Left renal pelvis (tissue), 4 donors: ENCODE measurements around the gene PSAPL1. TPM values are rescaled to one million over a fixed set of nuclear protein-coding genes. Genes with fewer than 3 reads are reported as not detected.
"Not testable (repeated sequence)": the region's sequence is repeated elsewhere in the genome, so short reads cannot be mapped to it uniquely, and the experiment has no call there.

Experiments used
- DNase-seq, 4 donors: peaks; one replicate each; pipeline ENCODE4 v3.0.0-alpha.2; 2013; ENCODE audit warnings: low read depth in 4 of 4, low spot score in 3 of 4
- polyA plus RNA-seq, 4 donors: library from polyadenylated mRNA; unstranded; fragments of 120-200 nt; gene quantifications; one replicate each; pipeline ENCODE4 v1.2.1, GENCODE V29; 2013; ENCODE audit not compliant: insufficient read length in 4 of 4

Gene PSAPL1
- polyA plus RNA-seq, 4 donors = not detected

DNA sequence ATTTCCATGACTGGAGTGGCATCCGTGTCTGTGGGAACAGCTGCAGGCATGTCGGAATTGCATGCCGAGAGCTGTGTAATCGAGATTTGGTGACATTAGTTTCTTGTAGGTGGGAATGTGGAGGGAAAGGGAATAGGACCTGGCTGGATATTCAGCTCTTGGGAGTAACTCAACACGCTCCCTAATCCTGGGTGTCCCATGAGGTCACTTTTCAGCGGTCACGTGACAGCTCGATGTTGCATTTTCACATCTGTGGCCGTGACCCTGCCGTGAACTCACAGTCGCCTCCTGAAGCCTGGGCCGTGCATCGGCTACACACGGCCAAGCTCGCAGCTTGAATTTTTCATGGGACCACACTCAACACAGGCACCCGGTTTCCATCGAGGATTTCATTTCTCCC is 25.8 kb upstream of the PSAPL1 start:
- peak in 1 of 4 donors; percentile 27 for DNase-seq

DNA sequence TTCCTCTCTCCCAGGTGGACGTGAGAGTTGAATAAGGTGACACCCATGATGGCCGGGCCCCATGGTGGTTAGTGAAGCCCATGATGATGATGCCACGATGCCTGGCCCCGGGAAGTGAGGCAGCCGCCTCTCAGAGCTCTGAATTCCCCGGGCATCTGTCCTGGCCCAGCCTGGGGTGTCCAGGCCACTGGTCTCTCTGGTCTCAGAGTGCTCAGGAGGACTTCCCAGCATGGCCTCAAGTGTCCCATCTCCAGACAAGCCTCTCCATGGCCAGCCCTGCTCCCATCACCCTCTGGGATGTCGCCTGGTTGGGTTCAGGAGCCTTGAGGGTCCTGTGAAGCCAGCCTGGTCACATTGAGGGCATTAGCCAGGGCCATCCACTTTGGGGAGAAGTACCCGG is 24.7 kb upstream of the PSAPL1 start:
- DNase-seq = no peak

DNA sequence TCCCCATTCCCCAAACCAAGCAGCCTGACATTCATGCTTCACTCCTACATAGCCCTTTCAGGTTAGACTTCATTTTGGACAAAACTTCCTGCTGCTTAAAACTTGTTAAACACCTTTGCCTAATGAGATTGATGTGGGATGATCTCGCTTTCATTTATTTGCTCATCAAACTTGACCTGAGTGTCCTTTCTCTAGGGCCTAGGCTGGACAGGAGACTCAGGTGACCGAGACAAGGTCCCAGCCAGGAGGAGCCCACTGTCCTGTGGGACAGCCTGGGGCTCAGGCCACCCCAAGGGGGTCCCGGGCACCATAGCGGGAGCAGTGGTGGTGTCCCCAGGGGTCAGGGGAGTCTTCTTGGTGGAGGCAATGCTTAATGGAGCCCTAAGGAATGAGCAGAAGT is 23.7 kb upstream of the PSAPL1 start:
- DNase-seq = no peak

DNA sequence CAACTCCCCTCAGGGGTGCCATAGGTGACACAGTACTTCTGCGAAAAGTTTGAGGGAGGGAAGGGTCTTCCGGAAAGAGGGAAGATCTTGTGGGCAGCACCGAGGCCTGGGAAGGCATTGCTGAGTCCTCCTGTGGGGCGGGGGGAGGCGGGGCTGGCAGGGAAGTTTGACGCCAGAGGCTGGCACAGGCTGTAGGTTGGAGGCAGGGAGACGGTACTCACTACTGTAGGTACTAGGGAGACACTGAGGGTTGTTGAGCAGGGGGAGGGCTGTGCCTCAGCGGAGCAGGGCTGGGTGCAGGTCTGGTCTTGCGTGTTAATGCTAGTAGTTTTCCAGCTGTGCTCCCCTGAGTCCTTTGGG is 23.3 kb upstream of the PSAPL1 start:
- no peak for DNase-seq

DNA sequence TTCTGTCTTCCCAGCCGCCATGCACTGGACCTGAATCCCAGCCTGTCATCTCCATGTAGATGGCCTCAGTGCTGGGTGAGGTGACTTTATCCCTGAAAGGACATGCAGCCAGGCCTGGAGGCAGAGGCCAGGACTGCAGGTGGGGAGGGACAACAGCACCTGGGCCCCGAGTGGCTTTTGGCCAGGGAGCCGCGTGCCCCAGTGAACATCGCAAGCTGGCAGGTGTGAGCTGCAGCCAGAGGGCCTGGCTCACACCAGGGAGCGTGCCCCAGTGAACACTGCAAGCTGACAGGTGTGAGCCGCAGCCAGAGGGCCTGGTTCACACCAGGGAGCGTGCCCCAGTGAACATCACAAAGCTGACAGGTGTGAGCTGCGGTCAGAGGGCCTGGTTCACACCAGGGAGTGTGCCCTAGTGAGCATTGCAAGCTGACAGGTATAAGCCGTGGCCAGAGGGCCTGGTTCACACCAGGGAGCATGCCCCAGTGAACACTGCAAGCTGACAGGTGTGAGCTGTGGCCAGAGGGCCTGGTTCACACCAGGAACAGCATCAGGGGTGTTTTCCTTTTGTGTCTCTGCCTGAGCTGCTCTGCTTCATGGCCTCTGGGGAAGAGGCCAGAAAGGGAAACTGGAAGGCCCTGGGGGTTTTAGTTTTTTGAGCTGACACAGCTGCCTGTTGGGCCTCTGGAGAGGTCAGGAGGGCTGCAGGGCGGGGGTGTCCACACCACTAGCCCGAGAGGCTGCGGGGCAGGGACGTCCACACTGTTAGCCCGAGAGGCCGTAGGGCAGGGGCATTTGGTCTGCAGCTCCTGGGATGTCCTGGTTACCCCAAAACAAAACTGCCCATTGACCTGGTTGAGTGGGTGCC is 22.7 kb upstream of the PSAPL1 start:
- DNase-seq = no peak

DNA sequence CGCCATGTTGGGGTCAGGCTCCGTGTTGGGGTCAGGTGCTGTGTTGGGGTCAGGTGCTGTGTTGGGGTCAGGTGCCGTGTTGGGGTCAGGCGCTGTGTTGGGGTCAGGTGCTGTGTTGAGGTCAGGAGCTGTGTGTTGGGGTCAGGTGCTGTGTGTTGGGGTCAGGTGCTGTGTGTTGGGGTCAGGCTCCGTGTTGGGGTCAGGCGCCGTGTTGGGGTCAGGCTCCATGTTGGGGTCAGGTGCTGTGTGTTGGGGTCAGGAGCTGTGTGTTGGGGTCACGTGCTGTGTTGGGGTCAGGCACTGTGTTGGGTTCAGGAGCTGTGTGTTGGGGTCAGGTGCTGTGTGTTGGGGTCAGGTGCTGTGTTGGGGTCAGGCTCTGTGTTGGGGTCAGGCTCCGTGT is 18.1 kb upstream of the PSAPL1 start:
- not testable (repeated sequence) for DNase-seq

DNA sequence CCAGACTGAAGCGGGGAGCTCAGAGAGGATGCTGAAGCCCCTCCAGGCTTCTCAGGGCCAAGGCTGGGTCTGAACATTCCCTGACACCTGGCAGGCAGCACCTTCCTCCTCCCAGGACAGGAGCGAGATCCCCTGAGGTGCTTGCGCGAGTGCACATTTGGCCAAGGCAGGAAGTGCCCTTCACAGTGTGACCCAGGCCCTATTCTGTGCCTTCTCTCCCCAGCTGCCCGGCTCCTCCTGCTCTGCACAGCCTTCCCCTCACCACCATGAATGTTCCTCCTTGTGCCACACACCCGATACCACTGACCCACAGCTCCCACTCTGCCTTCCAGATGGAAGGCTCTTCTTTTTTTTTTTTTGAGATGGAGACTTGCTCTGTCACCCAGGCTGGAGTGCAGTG is 17.1 kb upstream of the PSAPL1 start:
- DNase-seq = no peak

DNA sequence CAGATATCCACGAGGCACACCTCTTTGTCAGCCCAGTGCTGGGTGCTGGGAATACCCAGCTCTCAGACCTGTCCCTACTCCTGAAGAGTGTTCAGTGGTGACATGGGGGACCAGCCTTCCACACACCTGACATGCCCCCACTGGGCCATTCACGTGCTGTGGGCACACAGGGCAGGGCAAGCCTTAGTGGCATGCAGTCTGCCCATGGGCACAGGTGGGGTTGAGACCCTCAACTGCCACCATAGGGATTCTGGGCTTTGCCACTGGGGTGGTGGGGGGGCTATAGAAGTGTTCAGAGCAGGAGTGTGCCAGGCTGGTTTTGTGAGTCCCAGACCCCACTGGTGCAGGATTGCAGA is 16.7 kb upstream of the PSAPL1 start:
- DNase-seq = no peak

DNA sequence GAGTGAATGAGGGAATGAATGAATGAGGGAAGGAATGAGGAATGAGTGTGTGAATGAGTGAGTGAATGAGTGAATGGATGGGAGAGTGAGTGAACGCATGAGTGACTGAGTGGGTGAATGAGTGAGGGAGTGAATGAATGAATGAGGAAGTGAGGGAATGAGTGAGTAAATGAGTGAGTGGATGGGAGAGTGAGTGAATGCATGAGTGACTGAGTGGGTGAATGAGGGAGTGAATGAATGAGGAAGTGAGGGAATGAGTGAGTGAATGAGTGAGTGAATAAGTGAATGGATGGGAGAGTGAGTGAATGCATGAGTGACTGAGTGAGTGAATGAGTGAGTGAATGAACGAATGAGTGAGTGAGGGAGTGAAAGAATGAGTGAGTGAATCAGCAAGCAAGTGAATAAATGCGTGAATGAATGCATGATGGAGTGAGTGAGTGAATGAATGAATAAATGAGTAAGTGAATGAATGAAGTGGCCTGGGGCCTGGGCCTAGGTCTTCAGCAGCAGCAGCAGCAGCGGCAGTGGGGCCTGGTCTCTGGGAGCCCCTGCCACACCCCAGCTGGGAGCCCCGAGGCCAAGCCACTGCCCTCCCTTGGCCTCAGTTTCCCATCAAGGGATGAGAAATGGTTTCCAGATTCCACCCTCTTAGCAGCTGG is 16.2 kb upstream of the PSAPL1 start:
- DNase-seq = no peak

DNA sequence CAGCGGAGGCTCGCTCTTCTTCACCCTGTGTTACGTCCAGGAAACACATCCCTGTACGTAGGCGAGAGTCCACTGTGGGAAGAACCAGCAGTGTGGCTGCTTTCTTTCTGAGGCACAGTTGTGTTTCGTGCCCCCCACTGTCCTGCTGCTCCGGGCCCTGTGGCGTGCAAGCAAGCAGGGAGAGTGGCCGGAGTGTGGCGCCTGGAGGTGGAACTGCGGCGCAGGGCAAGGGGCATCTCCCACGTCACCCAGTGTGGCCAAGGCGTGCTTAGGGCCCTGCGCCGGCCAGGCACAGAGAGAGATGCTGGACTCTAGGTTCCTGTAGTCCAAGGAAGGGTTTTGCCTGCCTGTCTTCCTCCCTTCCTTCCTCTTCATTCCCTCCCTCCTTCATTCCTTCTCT is 13.3 kb upstream of the PSAPL1 start:
- no peak for DNase-seq

DNA sequence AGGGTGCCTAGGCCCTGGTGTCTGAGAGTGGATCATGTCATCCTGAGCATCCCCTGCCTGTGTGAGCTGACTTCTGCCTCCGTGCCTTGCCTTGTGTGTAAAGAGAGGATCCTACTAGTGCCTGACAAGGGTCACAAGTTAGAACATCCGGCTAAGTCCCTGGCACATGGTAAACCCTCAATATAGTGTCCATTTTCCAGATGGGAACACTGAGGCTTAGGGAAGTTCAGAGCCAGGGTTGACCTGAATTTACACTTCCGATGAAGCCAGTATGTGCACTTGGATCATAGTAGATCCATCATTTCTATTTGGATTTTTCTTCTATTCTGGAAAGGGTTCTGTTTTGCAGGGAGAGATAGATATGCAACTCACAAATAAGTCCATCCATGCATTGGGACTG is 12.5 kb upstream of the PSAPL1 start:
- no peak for DNase-seq

DNA sequence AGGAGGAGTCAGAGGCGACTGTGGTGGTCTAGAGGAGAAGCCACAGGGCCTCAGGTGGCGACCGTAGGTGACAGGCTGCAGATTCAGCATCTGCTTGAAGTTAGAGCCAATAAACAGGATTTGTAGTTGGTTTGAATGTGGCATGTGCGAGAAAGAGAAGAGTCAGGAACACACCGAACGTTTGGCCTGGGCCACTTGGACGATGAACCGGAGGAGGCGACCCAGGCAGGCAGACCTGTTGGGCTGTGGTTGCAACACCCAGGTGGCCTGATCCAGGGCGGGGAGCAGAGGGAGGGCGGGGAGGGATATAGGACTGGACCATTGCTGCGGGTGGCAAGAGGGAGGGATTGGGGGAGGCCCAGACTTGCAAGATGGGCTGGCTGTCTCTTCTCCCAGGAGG is 10.0 kb upstream of the PSAPL1 start:
- DNase-seq = no peak

DNA sequence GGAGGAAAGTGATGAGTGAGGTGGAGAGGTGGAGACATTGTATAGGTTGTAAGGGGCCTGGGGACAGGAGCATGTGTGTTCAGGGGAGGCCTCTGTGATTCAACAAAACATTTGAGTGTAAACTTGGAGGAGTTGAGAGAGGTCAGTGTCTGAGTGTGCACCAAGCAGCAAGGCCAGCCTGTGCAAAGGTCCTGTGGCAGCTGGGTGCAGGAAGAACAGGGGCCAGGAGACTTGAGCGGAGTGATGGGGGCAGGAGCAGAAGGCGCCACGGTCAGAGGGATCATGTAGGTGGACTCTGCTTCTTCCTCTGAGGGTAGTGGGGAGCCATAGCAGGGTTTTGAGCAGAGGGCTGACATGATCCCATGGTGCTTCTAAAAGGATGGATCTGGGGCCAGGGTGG is 9.6 kb upstream of the PSAPL1 start:
- no peak for DNase-seq

DNA sequence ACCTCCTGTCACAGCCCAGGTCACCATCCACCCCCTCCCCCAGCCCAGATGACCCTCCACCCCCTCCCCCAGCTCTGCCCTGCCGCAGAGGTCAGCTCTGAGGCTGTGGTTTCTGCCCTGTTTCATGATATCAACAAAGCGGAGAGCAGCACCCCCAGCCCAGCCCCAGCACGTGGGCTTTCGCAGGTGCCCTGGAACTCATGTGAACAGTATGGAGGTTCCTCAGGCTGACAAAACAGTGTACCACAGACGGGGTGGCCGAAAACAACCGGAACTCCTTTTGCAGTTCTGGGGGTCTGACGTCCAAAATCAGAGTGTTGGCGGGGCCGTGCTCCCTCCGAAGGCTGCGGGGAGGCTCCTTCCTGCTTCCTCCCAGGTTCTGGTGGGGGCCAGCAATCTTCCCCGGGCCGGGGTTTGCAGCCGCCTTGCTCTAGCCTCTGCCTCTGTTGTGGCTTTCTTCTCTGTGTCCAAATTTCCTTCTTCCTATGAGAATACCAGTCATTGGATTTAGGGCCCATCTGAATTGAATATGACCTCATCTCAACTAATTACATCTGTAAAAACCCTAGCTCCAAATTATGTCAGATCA is 7.9 kb upstream of the PSAPL1 start:
- no peak for DNase-seq

DNA sequence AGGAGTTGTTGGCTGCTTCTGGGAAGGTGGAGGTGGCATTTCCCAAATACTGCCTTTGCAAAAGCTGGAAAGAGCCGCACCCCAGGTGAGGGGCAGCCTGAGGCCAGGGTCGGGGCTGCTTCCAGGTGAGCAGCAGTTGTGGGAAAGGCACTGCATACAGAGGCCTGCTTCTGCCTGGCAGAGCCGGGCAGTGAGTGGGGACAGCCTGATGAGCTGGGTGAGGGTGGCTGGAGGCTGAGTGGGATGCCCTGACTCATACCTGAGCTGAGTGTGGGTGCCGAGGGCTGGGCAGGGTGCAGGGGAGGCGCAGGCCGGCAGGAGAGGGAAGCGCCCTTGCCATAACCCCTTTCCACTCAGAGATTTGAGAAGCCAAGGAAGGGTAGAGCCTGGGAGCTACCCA is 6.5 kb upstream of the PSAPL1 start:
- DNase-seq = no peak

DNA sequence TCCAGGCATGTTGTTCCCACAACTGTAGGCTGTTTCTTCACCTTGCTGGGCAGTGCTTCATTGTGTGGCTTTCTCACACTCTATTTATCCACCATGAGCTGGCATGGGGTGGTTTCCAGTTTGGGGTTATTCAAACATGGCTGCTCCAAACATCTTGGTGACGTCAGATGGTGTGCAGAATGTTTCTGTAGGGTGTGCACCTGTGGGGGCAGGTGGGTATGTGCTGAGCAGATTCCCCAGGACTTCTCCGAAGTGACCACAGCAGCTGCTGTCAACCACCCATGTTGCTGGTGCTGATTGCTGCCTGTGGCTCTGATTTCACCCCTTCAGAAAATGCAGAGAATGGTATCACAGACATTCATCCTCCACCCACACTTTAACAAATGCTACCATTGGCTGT is 5.0 kb upstream of the PSAPL1 start:
- no peak for DNase-seq

DNA sequence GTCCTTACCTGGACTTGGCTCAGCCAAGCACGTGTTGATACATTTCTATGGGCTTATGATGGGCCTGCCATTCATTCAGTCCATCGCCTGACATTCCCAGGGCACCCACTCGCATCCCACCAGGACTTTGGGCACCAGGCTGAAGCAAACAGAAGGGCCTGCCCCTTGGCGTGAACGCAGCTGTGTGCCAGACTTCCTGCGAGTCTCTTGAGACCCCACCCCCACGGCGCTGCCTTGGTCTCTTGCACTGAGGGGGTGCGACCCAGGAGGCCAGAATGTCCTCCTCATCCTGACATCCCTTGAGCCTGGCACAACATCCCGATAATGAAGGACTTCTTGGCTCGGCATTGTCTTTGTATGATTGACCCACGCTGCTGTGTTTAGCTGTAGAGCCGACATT is 1.5 kb upstream of the PSAPL1 start:
- DNase-seq = no peak

DNA sequence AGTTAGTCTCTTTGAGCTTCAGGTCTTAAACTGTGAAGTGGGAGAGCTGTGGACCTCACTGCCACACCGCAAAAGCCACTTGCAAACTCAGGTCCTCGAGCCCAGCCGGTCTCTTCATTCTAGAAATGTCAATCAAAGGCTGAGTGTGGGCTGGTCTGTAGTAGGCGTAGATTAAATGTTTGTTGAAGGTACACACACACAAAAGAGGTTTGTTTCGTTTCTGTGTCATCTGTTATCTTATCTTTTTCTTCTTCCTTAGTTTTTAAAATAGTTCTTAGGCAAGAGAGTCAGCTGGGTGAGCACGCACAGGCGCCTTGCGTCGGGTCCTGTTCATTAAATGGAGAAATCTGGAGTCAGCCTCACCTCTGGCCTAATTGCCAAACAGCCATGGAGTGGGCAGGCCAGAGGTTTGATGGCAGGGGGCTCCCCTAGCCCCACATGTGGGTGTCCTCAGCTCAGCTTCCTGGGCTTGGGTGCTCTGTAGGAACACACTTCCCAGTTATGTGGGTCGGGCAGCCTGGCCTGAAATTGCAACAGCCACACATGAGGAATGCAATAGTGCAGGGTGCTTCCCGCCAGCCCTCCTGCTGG is 836 bp upstream of the PSAPL1 start:
- no peak for DNase-seq

DNA sequence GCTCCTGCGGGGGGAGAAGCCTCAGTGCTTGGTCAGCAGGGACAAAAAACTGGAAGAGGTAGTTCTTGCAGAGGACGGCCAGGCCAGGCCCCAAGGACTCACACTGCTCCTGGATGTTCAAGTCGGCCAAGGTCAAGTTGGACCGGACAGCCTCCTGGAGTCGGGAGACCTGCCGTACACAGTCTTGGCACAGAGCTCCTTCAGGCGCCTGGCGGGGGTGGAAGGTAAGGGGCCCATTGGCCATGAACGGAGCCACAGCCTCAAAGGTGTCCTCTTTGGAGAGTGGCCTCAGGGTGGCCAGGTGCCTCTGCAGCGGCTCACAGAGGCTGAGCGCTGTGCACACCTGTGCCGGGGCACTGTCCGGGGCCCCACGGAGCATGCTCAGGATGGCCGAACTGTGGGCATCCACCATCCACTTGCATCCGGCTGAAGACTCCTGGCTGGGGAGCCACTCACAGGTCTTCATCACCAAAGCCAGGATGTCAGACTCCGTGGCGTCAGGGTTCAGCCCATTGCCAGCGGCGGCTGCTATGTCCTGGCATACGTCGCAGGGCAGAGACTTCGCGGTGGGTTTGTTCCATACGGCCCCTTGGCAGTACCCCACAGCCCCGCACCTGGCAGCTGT is 477 bp downstream of the PSAPL1 start:
- DNase-seq = no peak

DNA sequence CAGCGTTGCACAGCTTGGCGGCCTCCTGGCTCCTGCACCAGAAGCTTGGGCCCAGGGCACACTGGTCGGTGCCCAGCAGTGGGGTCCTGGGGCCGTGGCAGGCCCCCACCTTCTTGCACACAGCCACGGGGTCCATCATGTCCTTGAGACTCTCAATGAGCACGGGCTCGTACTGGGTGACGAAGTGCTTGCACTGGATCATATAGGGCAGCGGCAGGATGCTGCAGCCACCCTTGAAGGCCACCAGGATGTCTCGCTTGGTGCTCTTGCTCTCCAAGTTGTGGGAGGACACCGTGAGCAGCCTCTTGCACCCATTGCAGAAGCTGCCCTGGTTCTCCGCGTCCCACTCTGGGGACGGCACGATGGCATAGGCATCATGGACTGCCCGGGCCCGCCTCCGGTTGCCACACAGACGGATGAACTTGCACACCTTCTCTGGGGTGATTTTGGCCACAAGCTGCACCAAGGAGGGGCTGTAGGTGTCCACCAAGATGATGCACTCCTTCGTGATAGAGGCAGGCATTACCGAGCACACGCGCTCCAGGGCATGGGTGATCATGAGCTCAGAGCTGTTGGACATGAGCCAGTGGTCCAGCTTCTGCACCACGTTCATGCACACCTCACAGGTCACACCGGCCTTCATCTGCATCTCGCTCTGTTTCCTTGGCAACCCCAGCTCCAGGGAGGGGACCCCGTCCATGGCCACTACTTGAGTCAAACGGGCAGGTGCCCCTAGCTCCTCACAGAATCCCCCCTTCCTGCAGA is 1.2 kb downstream of the PSAPL1 start:
- no peak for DNase-seq
